NT2/D1 (cell line): ENCODE measurements around the gene PRKG1.

Experiments used
- SUZ12 ChIP-seq: IDR thresholded peaks from 2 replicates; pipeline ENCODE4 v1.6.1; 2011; ENCODE audit not compliant: insufficient read length, insufficient read depth; ENCODE audit errors: extremely low read depth
- YY1 ChIP-seq: IDR thresholded peaks from 2 replicates; pipeline ENCODE4 v1.6.1; 2011; ENCODE audit not compliant: insufficient read length, insufficient read depth
- ZNF274 ChIP-seq: IDR thresholded peaks from 2 replicates; pipeline ENCODE4 v1.6.1; 2011; ENCODE audit warnings: mild to moderate bottlenecking, low read depth, low read length

- TF ChIP-seq YY1 (no peak), ZNF274 (no peak), SUZ12 (no peak)
Measured at GRCh38 chr10:51951601-51952000, 877.3 kb downstream of the PRKG1 start.
